Uterus (tissue), 4 donors: Measurements from ENCODE around the gene MTMR2. TPM values are rescaled to one million over a fixed set of nuclear protein-coding genes. Genes with fewer than 3 reads are reported as not detected.

Experiments used
- DNase-seq, 2 donors: peaks; one replicate each; pipeline ENCODE4 v3.0.0-alpha.2; 2019 to 2020
- H3K27ac ChIP-seq, 2 donors: fragments of 200-600 bp; sonication (generic); 1 replicate in 1 of 2; 2 replicates in 1 of 2; pipeline ENCODE4 v1.5.1; 2016 to 2018
- H3K27me3 ChIP-seq, 2 donors: fragments of 200-600 bp; sonication (generic); one replicate each; pipeline ENCODE4 v1.5.1; 2018 to 2019; ENCODE audit warnings: control low read depth in 1 of 2
- H3K36me3 ChIP-seq, 2 donors: fragments of 200-600 bp; sonication (generic); one replicate each; pipeline ENCODE4 v1.5.1; 2019; ENCODE audit warnings: control low read depth in 1 of 2
- H3K4me1 ChIP-seq, 2 donors: fragments of 200-600 bp; sonication (generic); one replicate each; pipeline ENCODE4 v1.5.1; 2018 to 2019; ENCODE audit warnings: control low read depth in 1 of 2
- H3K4me3 ChIP-seq, 2 donors: fragments of 200-600 bp; sonication (generic); 1 replicate in 1 of 2; 2 replicates in 1 of 2; pipeline ENCODE4 v1.5.1; 2018 to 2019; ENCODE audit warnings: mild to moderate bottlenecking in 1 of 2
- H3K9me3 ChIP-seq, 2 donors: fragments of 200-600 bp; sonication (generic); one replicate each; pipeline ENCODE4 v1.5.1; 2019; ENCODE audit warnings: control low read depth in 1 of 2
- CTCF ChIP-seq, 4 experiments: fragments of 200-600 bp in 2 of 4; fragments of 450-650 bp in 2 of 4; sonication (generic) in 2 of 4; IDR thresholded peaks; one replicate each; pipeline ENCODE4 v1.5.1; 2016 to 2019; ENCODE audit warnings: antibody characterized with exemption in 4 of 4, mild to moderate bottlenecking in 2 of 4, moderate library complexity in 1 of 4
- POLR2A ChIP-seq, 2 donors: fragments of 450-650 bp; IDR thresholded peaks; one replicate each; pipeline ENCODE4 v1.6.1; 2016; ENCODE audit warnings: antibody characterized with exemption in 2 of 2, mild to moderate bottlenecking in 1 of 2, moderate library complexity in 1 of 2
- intact Hi-C: fragments of 100-400 bp; cut with DNase I; formaldehyde crosslinking; loops from one replicate; pipeline ENCODE4 v1.15.1; 2023; ENCODE audit warnings: low total_unique reads
- total RNA-seq, 4 donors: library from RNA; depleted of rRNA in 3 of 4; stranded (reverse); fragments of >200 nt in 3 of 4; gene quantifications; one replicate each; pipeline versions ENCODE4 v1.1.0 to v1.2.4, GENCODE V29; 2014 to 2023
- donor health status: DM: yes; HTN: yes; CAD: no.

MTMR2 gene
- total RNA-seq, 4 donors from 2014 or later, result 10.9 to 45.5 (median 21.6) TPM

- H3K36me3 ChIP-seq, result no peaks in the 10 kb centered on the region
- peak overlapping the region in 1 of 2 donors; percentile 76 for H3K4me3 ChIP-seq
- H3K27me3 ChIP-seq, result no peaks in the 10 kb centered on the region
- no peak overlapping the region for H3K27ac ChIP-seq
- no peaks in the 10 kb centered on the region for H3K9me3 ChIP-seq
- no peak for DNase-seq
- peaks cover 0 to 9% of the 10 kb centered on the region in 2 donors for H3K4me1 ChIP-seq
- intact Hi-C loops, result no loop called here
- TF ChIP-seq CTCF (IDR thresholded peaks at IDR 0.05) (no peak), POLR2A (IDR thresholded peaks at IDR 0.05) (no peak)
Measured at GRCh38 chr11:95791709-95792033, 132.2 kb downstream of the MTMR2 start.

GRCh38 chr11:95790933-95791708, 132.8 kb downstream of the MTMR2 start:
- peak; percentile 65 to 69 for DNase-seq
- Histone ChIP-seq H3K4me1 (peaks cover 0 to 9% of the 10 kb centered on the region in 2 donors), H3K9me3 (no peaks in the 10 kb centered on the region), H3K36me3 (no peaks in the 10 kb centered on the region), H3K4me3 (peak overlapping the region; percentile 76 to 83), H3K27ac (peak overlapping the region; percentile 99), H3K27me3 (no peaks in the 10 kb centered on the region)
- TF ChIP-seq CTCF (IDR thresholded peaks at IDR 0.05), result no peak
- no peak for TF ChIP-seq POLR2A (IDR thresholded peaks at IDR 0.05)
- intact Hi-C loops, result no loop called here

DNA sequence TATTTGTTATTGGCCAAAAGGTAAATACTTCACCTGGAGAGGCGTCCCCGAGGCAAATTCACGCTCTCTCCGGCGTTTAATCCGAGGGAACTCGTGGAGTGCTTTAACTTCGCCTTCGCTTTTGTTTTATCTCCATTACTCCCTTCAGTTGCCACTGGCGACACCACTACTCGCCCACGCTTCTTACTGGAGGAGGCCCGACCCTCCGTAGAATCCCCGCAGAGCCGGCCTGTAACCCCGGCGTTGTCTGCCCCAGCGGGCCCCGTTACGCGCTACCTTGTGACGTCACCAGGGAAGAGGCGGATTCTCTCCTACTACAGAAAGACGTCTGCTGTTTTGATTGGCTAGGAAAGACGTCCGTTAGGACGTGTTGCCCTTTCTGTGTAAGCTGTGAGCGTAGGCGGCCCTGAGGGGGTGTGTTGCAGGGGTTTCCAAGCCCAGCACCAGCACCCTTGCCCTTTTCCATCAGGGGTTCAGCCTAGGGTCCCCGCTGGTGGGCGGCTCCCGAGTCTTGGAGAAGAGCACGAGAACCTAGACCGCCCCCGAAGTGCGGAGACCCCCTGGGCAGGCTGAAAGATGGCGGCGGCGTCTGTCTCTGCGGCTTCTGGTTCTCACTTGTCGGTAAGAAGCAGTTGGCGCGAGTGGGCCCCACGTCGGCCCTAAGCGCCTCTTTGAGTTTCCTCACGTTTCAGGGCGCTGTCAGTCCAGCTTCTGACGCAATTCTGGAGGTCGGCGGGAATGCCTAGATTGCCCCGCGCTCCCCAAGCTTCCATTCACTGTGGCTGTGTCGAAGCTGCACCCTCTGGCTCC, 133.6 kb downstream of the MTMR2 start, which contains the start of gene CEP57:
Gene CEP57 (plus strand): TSS at position 376 of the 810 bp plus-strand sequence. CDS start 201 bp downstream, at position 577.
- H3K4me1 ChIP-seq, result peaks cover 0 to 9% of the 10 kb centered on the region in 2 donors
- peak; percentile 65 to 84 for TF ChIP-seq POLR2A (IDR thresholded peaks at IDR 0.05)
- peak in 1 of 4 experiments; percentile 8 for TF ChIP-seq CTCF (IDR thresholded peaks at IDR 0.05)
- H3K36me3 ChIP-seq, result no peaks in the 10 kb centered on the region
- peak within 1 kb of the TSS; percentile 76 to 83 for H3K4me3 ChIP-seq
- intact Hi-C loops, result no loop called here
- peak within 1 kb of the TSS; percentile 99 for H3K27ac ChIP-seq
- no peaks in the 10 kb centered on the region for H3K9me3 ChIP-seq
- peak; percentile 91 to 98 for DNase-seq
- H3K27me3 ChIP-seq, result no peaks in the 10 kb centered on the region

- peak within 1 kb of the TSS; percentile 76 to 83 for H3K4me3 ChIP-seq
- H3K4me1 ChIP-seq, result peaks cover 0 to 9% of the 10 kb centered on the region in 2 donors
- H3K9me3 ChIP-seq, result no peaks in the 10 kb centered on the region
- intact Hi-C loops, result no loop called here
- TF ChIP-seq POLR2A (IDR thresholded peaks at IDR 0.05), result peak; percentile 81 to 92
- TF ChIP-seq CTCF (IDR thresholded peaks at IDR 0.05), result no peak
- no peaks in the 10 kb centered on the region for H3K36me3 ChIP-seq
- peak within 1 kb of the TSS; percentile 99 for H3K27ac ChIP-seq
- DNase-seq, result peak; percentile 97
- no peaks in the 10 kb centered on the region for H3K27me3 ChIP-seq
Measured at GRCh38 chr11:95789506-95790122, 134.3 kb downstream of the MTMR2 start, which contains the start of gene FAM76B. Gene FAM76B (minus strand): TSS chr11:95789782. CDS start chr11:95789478, 304 bp downstream.
